K562 (cell line): ENCODE measurements around the gene CDK11A. TPM values are rescaled to one million over a fixed set of nuclear protein-coding genes. Genes with fewer than 3 reads are reported as not detected.
A peak's percentile ranks its signal among the peaks of the same experiment; 100 is the strongest.

Experiments used
- ARHGAP35 ChIP-seq: fragments of 450-650 bp; IDR thresholded peaks from 2 replicates; pipeline ENCODE4 v1.6.1; 2018; ENCODE audit not compliant: partially characterized antibody
- CEBPZ ChIP-seq: fragments of 150-350 bp; IDR thresholded peaks from 2 replicates; pipeline ENCODE4 v1.6.1; 2014; ENCODE audit warnings: low read depth, mild to moderate bottlenecking, low read length, borderline replicate concordance
- PHB ChIP-seq: fragments of 250-450 bp; sonication (Bioruptor Pico); IDR thresholded peaks from 2 replicates; pipeline ENCODE4 v1.5.0; 2021
- RB1 ChIP-seq: fragments of 450-650 bp; IDR thresholded peaks from 2 replicates; pipeline ENCODE4 v1.6.1; 2017; ENCODE audit warnings: low read depth, mild to moderate bottlenecking
- RNF219 ChIP-seq: fragments of 250-450 bp; sonication (Bioruptor Pico); IDR thresholded peaks from 2 replicates; pipeline ENCODE4 v1.5.0; 2022; ENCODE audit warnings: mild to moderate bottlenecking
- STAT6 ChIP-seq: sonication (generic); formaldehyde crosslinking; IDR thresholded peaks from 2 replicates; pipeline ENCODE4 v1.8.1; 2023; ENCODE audit warnings: mild to moderate bottlenecking, missing genetic modification reagents
- ZBTB2 ChIP-seq: fragments of 450-650 bp; IDR thresholded peaks from 2 replicates; pipeline ENCODE4 v1.6.1; 2016; ENCODE audit warnings: antibody characterized with exemption
- ZNF140 ChIP-seq: fragments of 250-450 bp; sonication (Bioruptor Pico); IDR thresholded peaks from 2 replicates; pipeline ENCODE4 v1.8.0; 2021; ENCODE audit warnings: moderate library complexity, mild to moderate bottlenecking, inconsistent platforms
- ZNF24 ChIP-seq: fragments of 450-650 bp; IDR thresholded peaks from 2 replicates; pipeline ENCODE4 v1.6.1; 2016
- ZNF263 ChIP-seq: sonication (generic); formaldehyde crosslinking; IDR thresholded peaks from 2 replicates; pipeline ENCODE4 v1.8.0; 2022; ENCODE audit warnings: mild to moderate bottlenecking, missing genetic modification reagents, borderline replicate concordance
- ZNF282 ChIP-seq: sonication (generic); formaldehyde crosslinking; IDR thresholded peaks from 2 replicates; pipeline ENCODE4 v1.8.1; 2023; ENCODE audit warnings: missing genetic modification reagents
- ZNF592 ChIP-seq: fragments of 450-650 bp; IDR thresholded peaks from 2 replicates; pipeline ENCODE4 v1.6.1; 2017; ENCODE audit warnings: antibody characterized with exemption, mild to moderate bottlenecking
- ZNF707 ChIP-seq: fragments of 250-450 bp; sonication (Bioruptor Pico); conservative IDR thresholded peaks from 2 replicates; pipeline ENCODE4 v1.8.0; 2022; ENCODE audit warnings: inconsistent platforms, mild to moderate bottlenecking, moderate library complexity
- polyA plus RNA-seq, 8 experiments: library from polyadenylated mRNA; depleted of rRNA in 4 of 8; stranded (reverse) in 5 of 8; unstranded in 3 of 8; fragments of >200 nt; fragmentation: Nextera tagmentation in 2 of 8; fragmentation: Illumina TruSeq in 1 of 8; extraction: Ambion mirVana in 2 of 8; extraction: Trizol in 1 of 8; gene quantifications; 2 replicates each; pipeline versions ENCODE4 v1.2.1 to v1.2.3, GENCODE V29; 2011 to 2014; ENCODE audit warnings: inconsistent platforms in 1 of 8, missing spikeins in 1 of 8
- total RNA-seq, 7 experiments: library from RNA; depleted of rRNA in 6 of 7; stranded (reverse); fragments of >200 nt in 6 of 7; fragmentation: Illumina TruSeq in 2 of 7; extraction: Trizol in 2 of 7; gene quantifications; 2 replicates each; pipeline versions ENCODE4 v1.2.1 to v1.2.3, GENCODE V29; 2011 to 2021; ENCODE audit warnings: low replicate concordance in 1 of 7

Gene CDK11A
- total and polyA plus RNA-seq, 9 of the 15 experiments (the other 6 are each of a cell fraction or from before 2014, with no cell fraction given) = 4.5 to 71.0 (median 43.9) TPM

- TF ChIP-seq ZNF282 (CRISPR knock-in tag) (no peak), ZNF140 (CRISPR knock-in tag) (no peak), ZNF24 (no peak), RB1 (peak; percentile 86; the same call in 1 of the 2 replicates), ARHGAP35 (no peak), ZNF263 (CRISPR knock-in tag) (peak; percentile 12; the same call in 1 of the 2 replicates), CEBPZ (no peak), RNF219 (CRISPR knock-in tag) (no peak), ZNF707 (CRISPR knock-in tag) (no peak), STAT6 (0 out of 2 replicates have a peak, but pooled peaks have one; percentile 74), ZNF592 (peak; percentile 98), ZBTB2 (no peak), PHB (CRISPR knock-in tag) (0 out of 2 replicates have a peak, but pooled peaks have one; percentile 31)
Measured at GRCh38 chr1:1758692-1759455, 34.7 kb upstream of the CDK11A start (continued).
